HS-5 (cell line): ENCODE results near the gene FGFBP2.

Experiments used
- DNase-seq: peaks from one replicate; pipeline ENCODE4 v3.0.0-alpha.2; 2012; ENCODE audit warnings: low read depth

The FGFBP2 gene

GRCh38 chr4:15963001-15963451 is at the start of gene FGFBP2:
FGFBP2 (minus strand) TSS chr4:15963175; CDS start chr4:15963129, 46 bp downstream.
- DNase-seq, result peak; percentile 8

GRCh38 chr4:16011173-16011572 is 48.2 kb upstream of the FGFBP2 start:
- no peak for DNase-seq

- no peak for DNase-seq
Measured at GRCh38 chr4:16009153-16009552, 46.2 kb upstream of the FGFBP2 start.

GRCh38 chr4:16007471-16008095 is 44.6 kb upstream of the FGFBP2 start:
- DNase-seq, result no peak

- no peak for DNase-seq
Measured at GRCh38 chr4:16006771-16007446, 43.9 kb upstream of the FGFBP2 start.

- no peak for DNase-seq
Measured at GRCh38 chr4:16005676-16006075, 42.7 kb upstream of the FGFBP2 start.

GRCh38 chr4:16001484-16001858 is 38.5 kb upstream of the FGFBP2 start:
- peak; percentile 22 for DNase-seq

GRCh38 chr4:16000708-16001483 is 37.9 kb upstream of the FGFBP2 start:
- no peak for DNase-seq

GRCh38 chr4:15996773-15997172 is 33.8 kb upstream of the FGFBP2 start:
- DNase-seq, result no peak

- DNase-seq, result no peak
Measured at GRCh38 chr4:15995826-15996225, 32.9 kb upstream of the FGFBP2 start.

GRCh38 chr4:15992167-15992485 is 29.2 kb upstream of the FGFBP2 start:
- DNase-seq, result no peak

GRCh38 chr4:15990570-15991285 is 27.8 kb upstream of the FGFBP2 start:
- no peak for DNase-seq

GRCh38 chr4:15989424-15989823 is 26.4 kb upstream of the FGFBP2 start:
- DNase-seq, result no peak

- no peak for DNase-seq
Measured at GRCh38 chr4:15988222-15988621, 25.2 kb upstream of the FGFBP2 start.

- no peak for DNase-seq
Measured at GRCh38 chr4:15986907-15987306, 23.9 kb upstream of the FGFBP2 start.

- DNase-seq, result no peak
Measured at GRCh38 chr4:15983610-15984009, 20.6 kb upstream of the FGFBP2 start.

GRCh38 chr4:15982842-15983524 is 20.0 kb upstream of the FGFBP2 start:
- no peak for DNase-seq

- no peak for DNase-seq
Measured at GRCh38 chr4:15976456-15977447, 13.8 kb upstream of the FGFBP2 start.

GRCh38 chr4:15971068-15971801 is 8.3 kb upstream of the FGFBP2 start:
- no peak for DNase-seq
